OCI-LY1 (cell line): Measurements from ENCODE around the gene ITGB4.

Source experiments
- H2AFZ ChIP-seq: fragments of 200-600 bp; sonication (generic), shearing (Covaris generic); 2 replicates; pipeline ENCODE4 v1.6.0; 2014; ENCODE audit warnings: antibody characterized with exemption, mild to moderate bottlenecking, low read length
- H3F3A ChIP-seq: fragments of 200-600 bp; sonication (generic), shearing (Covaris generic); 2 replicates; pipeline ENCODE4 v1.6.0; 2014; ENCODE audit warnings: mild to moderate bottlenecking, antibody characterized with exemption, low read length, moderate library complexity; ENCODE audit not compliant: insufficient read depth
- H3K27ac ChIP-seq: fragments of 200-600 bp; sonication (generic); 2 replicates; pipeline ENCODE4 v1.5.1; 2014; ENCODE audit warnings: low read length, mixed run types, mild to moderate bottlenecking, low read depth; ENCODE audit not compliant: poor library complexity, severe bottlenecking
- H3K27me3 ChIP-seq: fragments of 200-600 bp; sonication (generic); 2 replicates; pipeline ENCODE4 v1.6.0; 2014; ENCODE audit warnings: antibody characterized with exemption, mild to moderate bottlenecking, low read length, moderate library complexity; ENCODE audit not compliant: insufficient read depth
- H3K36me3 ChIP-seq: fragments of 200-600 bp; sonication (generic); 2 replicates; pipeline ENCODE4 v1.6.1; 2014; ENCODE audit warnings: mild to moderate bottlenecking, antibody characterized with exemption, low read length, moderate library complexity, mixed read lengths; ENCODE audit not compliant: insufficient read depth
- H3K4me1 ChIP-seq: fragments of 200-600 bp; sonication (generic); 2 replicates; pipeline ENCODE4 v1.5.1; 2014; ENCODE audit warnings: mild to moderate bottlenecking, low read length, moderate library complexity; ENCODE audit not compliant: insufficient read depth, severe bottlenecking
- H3K4me2 ChIP-seq: fragments of 200-600 bp; sonication (generic), shearing (Covaris generic); 2 replicates; pipeline ENCODE4 v1.6.1; 2014; ENCODE audit warnings: low read length
- H3K4me3 ChIP-seq: fragments of 200-600 bp; sonication (generic); 2 replicates; pipeline ENCODE4 v1.5.1; 2014; ENCODE audit warnings: low read length, low read depth, mild to moderate bottlenecking, mixed read lengths; ENCODE audit not compliant: poor library complexity, severe bottlenecking
- H3K79me2 ChIP-seq: fragments of 200-600 bp; shearing (Covaris generic); 2 replicates; pipeline ENCODE4 v1.6.1; 2016; ENCODE audit warnings: mixed run types, low read length, mixed read lengths; ENCODE audit not compliant: insufficient read depth
- H3K9ac ChIP-seq: fragments of 200-600 bp; sonication (generic), shearing (Covaris generic); 2 replicates; pipeline ENCODE4 v1.6.1; 2014; ENCODE audit warnings: mild to moderate bottlenecking, low read length, mixed read lengths
- H3K9me2 ChIP-seq: fragments of 200-600 bp; sonication (generic), shearing (Covaris generic); 2 replicates; pipeline ENCODE4 v1.6.1; 2014; ENCODE audit warnings: low read depth, mild to moderate bottlenecking, low read length, mixed read lengths
- H3K9me3 ChIP-seq: fragments of 200-600 bp; shearing (Covaris generic); 2 replicates; pipeline ENCODE4 v1.6.1; 2014; ENCODE audit warnings: low read length, mixed read lengths
- H4K20me1 ChIP-seq: fragments of 200-600 bp; sonication (generic), shearing (Covaris generic); 2 replicates; pipeline ENCODE4 v1.6.0; 2016; ENCODE audit warnings: mild to moderate bottlenecking, low read length; ENCODE audit not compliant: insufficient read depth
- EZH2 ChIP-seq: fragments of 200-600 bp; sonication (generic), shearing (Covaris generic); IDR thresholded peaks from 2 replicates; pipeline ENCODE4 v1.8.0; 2017; ENCODE audit warnings: borderline replicate concordance, mixed run types, mild to moderate bottlenecking, antibody characterized with exemption, low read length, moderate library complexity, mixed read lengths
- TF ChIP-seq, protein P1 (sequence below): fragments of 200-600 bp; sonication (generic), shearing (Covaris generic); IDR thresholded peaks from 2 replicates; pipeline ENCODE4 v1.5.1; 2017; ENCODE audit warnings: mild to moderate bottlenecking, antibody characterized with exemption, low read length, moderate library complexity, mixed read lengths

Gene ITGB4

DNA sequence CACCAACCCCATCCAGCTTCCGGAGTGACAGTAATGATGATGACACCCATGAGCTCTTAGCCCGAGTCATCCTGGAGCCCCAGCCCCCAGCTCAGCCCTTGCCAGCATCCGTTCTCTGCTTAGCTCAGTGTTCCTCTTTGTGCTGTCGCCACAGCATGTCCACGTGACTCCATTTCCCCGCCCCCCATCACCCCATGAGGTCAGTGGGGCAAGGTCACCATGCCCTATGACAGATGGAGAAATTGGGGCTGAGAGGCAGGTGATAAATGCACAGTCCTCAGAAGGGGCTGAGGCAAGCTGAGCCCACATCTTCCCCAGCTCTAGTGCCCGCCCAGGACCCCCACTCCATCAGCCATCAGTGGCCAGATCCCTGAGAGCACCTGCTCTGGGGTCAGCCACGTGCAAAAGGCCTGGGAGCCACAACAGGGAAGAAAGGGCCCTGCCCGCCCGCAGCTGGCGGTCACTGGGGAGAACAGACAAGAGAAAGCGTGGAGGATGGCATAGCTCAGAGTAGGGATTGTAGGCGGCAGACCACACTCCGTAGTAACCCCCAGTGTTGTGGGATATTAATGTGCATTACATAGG is 17.1 kb downstream of the ITGB4 start:
- no peaks in the 10 kb centered on the region for H3K9me2 ChIP-seq
- H3K4me2 ChIP-seq = peak overlapping the region; percentile 18; the same call in 1 of the 2 replicates
- no peak overlapping the region for H3K4me3 ChIP-seq
- H3K79me2 ChIP-seq = no peaks in the 10 kb centered on the region
- peaks cover 5% of the 10 kb centered on the region for H3K27me3 ChIP-seq
- TF ChIP-seq EZH2 = no peak
- TF ChIP-seq, protein P1, sequence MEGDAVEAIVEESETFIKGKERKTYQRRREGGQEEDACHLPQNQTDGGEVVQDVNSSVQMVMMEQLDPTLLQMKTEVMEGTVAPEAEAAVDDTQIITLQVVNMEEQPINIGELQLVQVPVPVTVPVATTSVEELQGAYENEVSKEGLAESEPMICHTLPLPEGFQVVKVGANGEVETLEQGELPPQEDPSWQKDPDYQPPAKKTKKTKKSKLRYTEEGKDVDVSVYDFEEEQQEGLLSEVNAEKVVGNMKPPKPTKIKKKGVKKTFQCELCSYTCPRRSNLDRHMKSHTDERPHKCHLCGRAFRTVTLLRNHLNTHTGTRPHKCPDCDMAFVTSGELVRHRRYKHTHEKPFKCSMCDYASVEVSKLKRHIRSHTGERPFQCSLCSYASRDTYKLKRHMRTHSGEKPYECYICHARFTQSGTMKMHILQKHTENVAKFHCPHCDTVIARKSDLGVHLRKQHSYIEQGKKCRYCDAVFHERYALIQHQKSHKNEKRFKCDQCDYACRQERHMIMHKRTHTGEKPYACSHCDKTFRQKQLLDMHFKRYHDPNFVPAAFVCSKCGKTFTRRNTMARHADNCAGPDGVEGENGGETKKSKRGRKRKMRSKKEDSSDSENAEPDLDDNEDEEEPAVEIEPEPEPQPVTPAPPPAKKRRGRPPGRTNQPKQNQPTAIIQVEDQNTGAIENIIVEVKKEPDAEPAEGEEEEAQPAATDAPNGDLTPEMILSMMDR = no peak
- no peaks in the 10 kb centered on the region for H3K9me3 ChIP-seq
- no peaks in the 10 kb centered on the region for H3K36me3 ChIP-seq
- H3K27ac ChIP-seq = no peak overlapping the region
- H3K9ac ChIP-seq = no peak overlapping the region
- peaks cover 18% of the 10 kb centered on the region for H3K4me1 ChIP-seq
- H2AFZ ChIP-seq = no peak overlapping the region
- no peaks in the 10 kb centered on the region for H4K20me1 ChIP-seq
- H3F3A ChIP-seq = no peaks in the 10 kb centered on the region

DNA sequence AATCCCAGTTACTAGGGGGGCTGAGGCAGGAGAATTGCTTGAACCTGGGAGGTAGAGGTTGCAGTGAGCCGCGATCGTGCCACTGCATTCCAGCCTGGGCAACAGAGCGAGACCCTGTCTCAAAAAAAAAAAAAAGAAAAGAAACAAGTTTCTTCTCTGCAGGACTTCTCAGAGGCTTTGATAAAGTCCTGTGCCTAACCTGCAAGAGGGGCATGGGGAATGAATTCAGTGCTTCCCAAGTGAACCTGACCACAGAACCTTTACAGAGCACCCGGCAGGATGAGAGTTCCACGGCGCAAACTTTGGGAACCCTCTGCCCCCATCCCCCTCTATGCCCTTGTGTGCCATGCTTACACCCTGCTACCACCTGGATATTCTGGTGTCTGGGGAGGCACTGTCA is 17.9 kb downstream of the ITGB4 start:
- Histone ChIP-seq H3K9ac (no peak overlapping the region), H3K36me3 (no peaks in the 10 kb centered on the region), H3K4me1 (peaks cover 18% of the 10 kb centered on the region), H3K27me3 (peaks cover 5% of the 10 kb centered on the region), H3K79me2 (no peaks in the 10 kb centered on the region), H4K20me1 (no peaks in the 10 kb centered on the region), H3K4me3 (no peak overlapping the region), H3K9me3 (no peaks in the 10 kb centered on the region), H3K9me2 (no peaks in the 10 kb centered on the region), H3F3A (no peaks in the 10 kb centered on the region), H3K4me2 (no peak overlapping the region), H2AFZ (no peak overlapping the region), H3K27ac (no peak overlapping the region)
- TF ChIP-seq, protein P1 = no peak
- no peak for TF ChIP-seq EZH2

DNA sequence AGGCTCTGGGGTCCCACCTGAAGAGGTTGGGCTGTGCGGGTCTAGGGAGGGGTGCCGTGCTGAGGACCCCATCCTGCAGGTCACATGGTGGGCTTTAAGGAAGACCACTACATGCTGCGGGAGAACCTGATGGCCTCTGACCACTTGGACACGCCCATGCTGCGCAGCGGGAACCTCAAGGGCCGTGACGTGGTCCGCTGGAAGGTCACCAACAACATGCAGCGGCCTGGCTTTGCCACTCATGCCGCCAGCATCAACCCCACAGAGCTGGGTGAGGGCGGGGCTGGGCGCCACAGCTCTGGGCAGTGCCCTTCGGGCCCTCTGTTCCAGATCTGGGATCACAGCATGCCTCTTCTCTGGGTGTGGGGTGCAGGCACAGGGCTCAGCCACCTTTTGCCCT is 18.5 kb downstream of the ITGB4 start:
- Histone ChIP-seq H2AFZ (no peak overlapping the region), H3K79me2 (no peaks in the 10 kb centered on the region), H3K9ac (no peak overlapping the region), H3K9me2 (no peaks in the 10 kb centered on the region), H3K36me3 (no peaks in the 10 kb centered on the region), H3K27ac (no peak overlapping the region), H3K4me1 (peaks cover 13% of the 10 kb centered on the region), H3K4me2 (no peak overlapping the region), H4K20me1 (no peaks in the 10 kb centered on the region), H3K4me3 (no peak overlapping the region), H3K9me3 (no peaks in the 10 kb centered on the region), H3K27me3 (peaks cover 5% of the 10 kb centered on the region), H3F3A (no peaks in the 10 kb centered on the region)
- no peak for TF ChIP-seq EZH2
- TF ChIP-seq, protein P1 = no peak
